ENCODE data around the gene PHLDB3.
A peak's percentile ranks its signal among the peaks of the same experiment; 100 is the strongest.

Gene PHLDB3

DNA sequence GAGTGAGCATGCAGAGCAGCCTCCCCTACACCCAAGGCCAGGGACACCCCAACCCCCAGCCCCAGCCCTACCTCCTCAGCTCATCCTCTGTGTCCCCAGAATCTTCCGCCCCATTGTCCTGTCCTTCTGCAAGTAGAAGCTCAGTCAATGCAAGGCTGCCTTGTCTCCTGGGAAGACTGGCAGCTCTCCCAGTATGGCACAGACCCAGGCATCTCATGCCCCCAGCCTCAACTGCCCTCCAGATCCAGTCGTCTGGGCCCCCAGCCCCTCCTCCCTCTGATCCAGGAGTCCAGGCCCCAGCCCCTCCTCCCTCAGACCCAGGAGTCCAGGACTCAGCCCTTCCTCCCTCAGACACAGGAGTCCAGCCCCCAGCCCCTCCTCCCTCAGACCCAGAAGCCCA is 41.4 kb upstream of the PHLDB3 start:
- peaks cover 0 to 8% (median 0%) of the 10 kb centered on the region in 11 experiments; a peak in 2 of 22 replicates for H4K20me1 ChIP-seq
- H3K27ac ChIP-seq, result peak overlapping the region in 2 of 11 experiments; percentile 4 to 29; a peak in 1 of 22 replicates
- H3K9me3 ChIP-seq (replicated peaks in 1 of 11), result no peaks in the 10 kb centered on the region
- H3K4me1 ChIP-seq, result peaks cover 0 to 26% (median 24%) of the 10 kb centered on the region in 10 experiments; a peak in 17 of 20 replicates
- H3K4me2 ChIP-seq, result peak overlapping the region in 8 of 11 experiments; percentile 10 to 72 (median 45); a peak in 8 of 22 replicates
- H3K27me3 ChIP-seq, result no peaks in the 10 kb centered on the region
- peaks cover 68 to 87% (median 84%) of the 10 kb centered on the region in 11 experiments for H3K36me3 ChIP-seq
- H3K4me3 ChIP-seq, result no peak overlapping the region
- TF ChIP-seq Cebpa-rat (IDR thresholded peaks at IDR 0.05), result no peak
- H3K9ac ChIP-seq, result peak overlapping the region in 4 of 11 experiments; percentile 1 to 27 (median 16); a peak in 1 of 22 replicates

DNA sequence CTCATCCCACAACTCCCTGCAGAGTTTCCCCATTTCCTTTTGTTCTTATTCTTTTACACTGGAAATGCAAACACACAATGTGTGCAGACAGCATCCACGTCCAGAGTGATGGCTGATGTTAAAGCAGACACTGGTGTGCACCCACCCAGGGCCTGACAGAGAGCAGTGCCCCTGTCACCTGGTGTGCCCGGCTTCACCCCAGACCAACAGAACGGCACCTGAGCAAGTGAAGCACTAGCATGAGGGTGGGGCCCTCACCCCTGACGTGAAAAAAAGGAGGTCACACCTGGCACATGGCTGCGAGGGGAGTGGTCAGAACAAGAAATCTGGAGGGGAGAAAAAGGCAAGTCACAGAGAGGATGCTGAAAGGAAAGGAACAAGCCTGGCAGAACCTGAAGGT is 40.7 kb upstream of the PHLDB3 start:
- H3K36me3 ChIP-seq, result peaks cover 68 to 87% (median 84%) of the 10 kb centered on the region in 11 experiments
- peak overlapping the region in 10 of 11 experiments; percentile 10 to 72 (median 40); a peak in 17 of 22 replicates for H3K4me2 ChIP-seq
- no peak for TF ChIP-seq Cebpa-rat (IDR thresholded peaks at IDR 0.05)
- H3K9ac ChIP-seq, result peak overlapping the region in 4 of 11 experiments; percentile 1 to 27 (median 16); a peak in 3 of 22 replicates
- H3K4me1 ChIP-seq, result peaks cover 0 to 26% (median 24%) of the 10 kb centered on the region in 10 experiments; a peak in 17 of 20 replicates
- peaks cover 0 to 1% (median 0%) of the 10 kb centered on the region in 11 experiments; a peak in 2 of 22 replicates for H3K9me3 ChIP-seq (replicated peaks in 1 of 11)
- no peaks in the 10 kb centered on the region for H3K27me3 ChIP-seq
- H4K20me1 ChIP-seq, result peaks cover 0 to 8% (median 0%) of the 10 kb centered on the region in 11 experiments; a peak in 2 of 22 replicates
- peak overlapping the region in 2 of 11 experiments; percentile 4 to 29; a peak in 1 of 22 replicates for H3K27ac ChIP-seq
- no peak overlapping the region for H3K4me3 ChIP-seq

GRCh38 chr19:43544077-43544476 is 39.5 kb upstream of the PHLDB3 start:
- no peak overlapping the region for H3K4me3 ChIP-seq
- no peak overlapping the region for H3K27ac ChIP-seq
- H3K4me1 ChIP-seq, result peaks cover 0 to 26% (median 24%) of the 10 kb centered on the region in 10 experiments; a peak in 17 of 20 replicates
- peaks cover 68 to 87% (median 84%) of the 10 kb centered on the region in 11 experiments for H3K36me3 ChIP-seq
- H3K9ac ChIP-seq, result 0 out of 22 replicates have a peak overlapping the region, but pooled peaks of 3 of the 11 experiments have one; percentile 7 to 25 (median 24)
- H3K4me2 ChIP-seq, result peak overlapping the region in 8 of 11 experiments; percentile 13 to 72 (median 57); a peak in 15 of 22 replicates
- no peak for TF ChIP-seq Cebpa-rat (IDR thresholded peaks at IDR 0.05)
- no peaks in the 10 kb centered on the region for H3K27me3 ChIP-seq
- H3K9me3 ChIP-seq (replicated peaks in 1 of 11), result peaks cover 6 to 13% (median 7%) of the 10 kb centered on the region in 11 experiments
- H4K20me1 ChIP-seq, result peaks cover 0 to 8% (median 0%) of the 10 kb centered on the region in 11 experiments; a peak in 2 of 22 replicates

GRCh38 chr19:43541920-43542650 is 37.5 kb upstream of the PHLDB3 start:
- Histone ChIP-seq H3K4me1 (peaks cover 0 to 26% (median 24%) of the 10 kb centered on the region in 10 experiments; a peak in 17 of 20 replicates), H3K4me3 (no peak overlapping the region), H4K20me1 (peaks cover 0 to 8% (median 0%) of the 10 kb centered on the region in 11 experiments; a peak in 2 of 22 replicates), H3K4me2 (no peak overlapping the region), H3K36me3 (peaks cover 82 to 98% (median 92%) of the 10 kb centered on the region in 11 experiments), H3K27me3 (no peaks in the 10 kb centered on the region), H3K27ac (no peak overlapping the region), H3K9ac (no peak overlapping the region), H3K9me3 (replicated peaks in 1 of 11) (peaks cover 13 to 19% (median 14%) of the 10 kb centered on the region in 11 experiments)
- TF ChIP-seq Cebpa-rat (IDR thresholded peaks at IDR 0.05), result no peak

DNA sequence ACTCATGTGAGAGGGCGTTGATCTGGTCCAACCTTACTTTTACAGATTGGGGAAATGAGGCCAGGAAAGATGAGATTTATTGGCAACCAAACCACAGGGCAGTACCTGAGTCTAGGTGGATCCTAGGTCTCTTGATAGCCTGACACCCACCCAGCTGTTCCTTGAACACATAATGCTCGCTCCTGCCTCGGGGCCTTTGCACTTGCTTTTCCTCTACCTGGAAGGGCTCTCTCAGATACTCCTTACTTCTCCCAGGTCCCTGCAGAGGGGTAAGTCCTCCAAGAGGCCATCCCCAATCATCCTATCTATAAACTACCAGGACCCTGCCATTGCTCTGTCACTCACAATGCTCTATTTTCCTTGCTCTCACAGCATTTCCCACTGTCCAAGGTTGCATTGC is 35.8 kb upstream of the PHLDB3 start:
- Histone ChIP-seq H3K4me1 (peaks cover 0 to 19% (median 17%) of the 10 kb centered on the region in 10 experiments; a peak in 17 of 20 replicates), H4K20me1 (peaks cover 0 to 1% (median 0%) of the 10 kb centered on the region in 11 experiments; a peak in 2 of 22 replicates), H3K36me3 (peaks cover 81 to 99% (median 89%) of the 10 kb centered on the region in 11 experiments), H3K4me2 (no peak overlapping the region), H3K27ac (no peak overlapping the region), H3K9ac (no peak overlapping the region), H3K9me3 (replicated peaks in 1 of 11) (peaks cover 13 to 19% (median 14%) of the 10 kb centered on the region in 11 experiments), H3K4me3 (no peak overlapping the region), H3K27me3 (no peaks in the 10 kb centered on the region)
- TF ChIP-seq Cebpa-rat (IDR thresholded peaks at IDR 0.05), result no peak

GRCh38 chr19:43538922-43539321 is 34.4 kb upstream of the PHLDB3 start:
- Histone ChIP-seq H3K9me3 (replicated peaks in 1 of 11) (peaks cover 13 to 19% (median 14%) of the 10 kb centered on the region in 11 experiments), H3K36me3 (peaks cover 66 to 84% (median 79%) of the 10 kb centered on the region in 11 experiments), H3K4me1 (peaks cover 0 to 13% (median 10%) of the 10 kb centered on the region in 10 experiments; a peak in 16 of 20 replicates), H4K20me1 (peaks cover 0 to 3% (median 0%) of the 10 kb centered on the region in 11 experiments; a peak in 3 of 22 replicates), H3K4me2 (no peak overlapping the region), H3K27ac (no peak overlapping the region), H3K27me3 (no peaks in the 10 kb centered on the region), H3K9ac (no peak overlapping the region), H3K4me3 (no peak overlapping the region)
- TF ChIP-seq Cebpa-rat (IDR thresholded peaks at IDR 0.05), result no peak

GRCh38 chr19:43534816-43535761 is 30.5 kb upstream of the PHLDB3 start:
- peak overlapping the region in 5 of 11 experiments; percentile 5 to 83 (median 26); a peak in 4 of 22 replicates for H3K27ac ChIP-seq
- peaks cover 12 to 36% (median 29%) of the 10 kb centered on the region in 10 experiments for H3K4me1 ChIP-seq
- H3K4me3 ChIP-seq, result no peak overlapping the region
- H4K20me1 ChIP-seq, result peaks cover 0 to 7% (median 0%) of the 10 kb centered on the region in 11 experiments; a peak in 3 of 22 replicates
- H3K36me3 ChIP-seq, result peaks cover 28 to 46% (median 40%) of the 10 kb centered on the region in 11 experiments
- no peak for TF ChIP-seq Cebpa-rat (IDR thresholded peaks at IDR 0.05)
- H3K9ac ChIP-seq, result peak overlapping the region in 2 of 11 experiments; percentile 8 to 20; a peak in 1 of 22 replicates
- H3K27me3 ChIP-seq, result no peaks in the 10 kb centered on the region
- H3K4me2 ChIP-seq, result peak overlapping the region in 3 of 11 experiments; percentile 47 to 99 (median 50); a peak in 4 of 22 replicates
- peaks cover 13 to 19% (median 14%) of the 10 kb centered on the region in 11 experiments for H3K9me3 ChIP-seq (replicated peaks in 1 of 11)

Data from BLaER1 treated with 17β-estradiol and CSF1 and Interleukin-3, amounts not matched to agents 10 nM and 100 nM (cell line).